Measurements from ENCODE around the gene SREBF1. TPM values are rescaled to one million over a fixed set of nuclear protein-coding genes. Genes with fewer than 3 reads are reported as not detected.

The SREBF1 gene
- total RNA-seq, 1 donor from 2014 or later: 84.0 TPM

DNA sequence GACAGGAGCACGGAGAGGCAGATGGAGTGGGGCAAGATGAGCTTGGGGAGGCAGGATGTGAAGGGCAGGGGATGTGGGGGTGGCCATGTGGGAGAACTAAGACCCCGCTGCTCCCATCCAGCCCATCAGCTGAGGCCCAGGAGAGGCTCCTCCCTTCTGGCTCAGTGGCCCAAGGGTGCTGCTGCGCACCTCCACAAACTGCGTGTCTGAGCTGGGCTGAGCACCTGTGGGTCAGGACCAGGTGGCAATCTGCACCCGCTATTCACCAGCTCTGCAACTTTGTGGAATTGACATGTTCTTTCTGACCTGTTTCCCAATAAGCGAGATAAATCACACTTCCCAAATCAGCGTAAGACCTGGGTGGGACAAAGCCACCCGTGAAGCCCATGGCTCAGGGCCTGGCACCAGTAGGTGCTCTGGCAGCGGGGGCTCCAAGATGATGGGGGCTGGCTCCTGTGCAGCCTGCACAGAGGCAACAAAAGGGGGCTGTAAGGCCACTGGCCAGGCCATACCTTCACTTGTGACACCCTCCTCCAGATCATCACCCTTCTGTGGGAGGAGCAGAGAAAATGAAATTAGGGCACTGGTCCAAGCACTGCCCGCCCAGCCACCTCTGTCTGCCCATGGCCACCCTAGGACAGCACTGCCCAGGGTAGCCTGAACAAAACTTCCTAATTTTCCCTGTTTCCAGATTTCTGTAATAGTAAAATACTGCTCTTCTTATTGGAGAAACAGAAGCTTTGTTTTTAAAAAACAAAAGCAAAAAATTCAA lies 11.7 kb upstream of the SREBF1 start:
- H3K4me1 ChIP-seq: peaks cover 31% of the 10 kb centered on the region
- no peak overlapping the region for H3K4me3 ChIP-seq
- no peaks in the 10 kb centered on the region for H3K27me3 ChIP-seq
- intact Hi-C loops (cut with DNase I): no loop called here
- H3K36me3 ChIP-seq: peaks cover 0 to 8% of the 10 kb centered on the region in 2 donors
- H3K9me3 ChIP-seq: no peaks in the 10 kb centered on the region
- TF ChIP-seq, protein P1, sequence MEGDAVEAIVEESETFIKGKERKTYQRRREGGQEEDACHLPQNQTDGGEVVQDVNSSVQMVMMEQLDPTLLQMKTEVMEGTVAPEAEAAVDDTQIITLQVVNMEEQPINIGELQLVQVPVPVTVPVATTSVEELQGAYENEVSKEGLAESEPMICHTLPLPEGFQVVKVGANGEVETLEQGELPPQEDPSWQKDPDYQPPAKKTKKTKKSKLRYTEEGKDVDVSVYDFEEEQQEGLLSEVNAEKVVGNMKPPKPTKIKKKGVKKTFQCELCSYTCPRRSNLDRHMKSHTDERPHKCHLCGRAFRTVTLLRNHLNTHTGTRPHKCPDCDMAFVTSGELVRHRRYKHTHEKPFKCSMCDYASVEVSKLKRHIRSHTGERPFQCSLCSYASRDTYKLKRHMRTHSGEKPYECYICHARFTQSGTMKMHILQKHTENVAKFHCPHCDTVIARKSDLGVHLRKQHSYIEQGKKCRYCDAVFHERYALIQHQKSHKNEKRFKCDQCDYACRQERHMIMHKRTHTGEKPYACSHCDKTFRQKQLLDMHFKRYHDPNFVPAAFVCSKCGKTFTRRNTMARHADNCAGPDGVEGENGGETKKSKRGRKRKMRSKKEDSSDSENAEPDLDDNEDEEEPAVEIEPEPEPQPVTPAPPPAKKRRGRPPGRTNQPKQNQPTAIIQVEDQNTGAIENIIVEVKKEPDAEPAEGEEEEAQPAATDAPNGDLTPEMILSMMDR (IDR thresholded peaks at IDR 0.05): no peak
- TF ChIP-seq POLR2AphosphoS5 (IDR thresholded peaks at IDR 0.05; ENCODE audit: insufficient read depth in 1 of 2, low read depth in 1 of 2) (no peak), POLR2A (IDR thresholded peaks at IDR 0.05) (no peak)
- no peak for DNase-seq (ENCODE audit: extremely low spot score in 2 of 2)
- peak overlapping the region; percentile 85 for H3K27ac ChIP-seq

DNA sequence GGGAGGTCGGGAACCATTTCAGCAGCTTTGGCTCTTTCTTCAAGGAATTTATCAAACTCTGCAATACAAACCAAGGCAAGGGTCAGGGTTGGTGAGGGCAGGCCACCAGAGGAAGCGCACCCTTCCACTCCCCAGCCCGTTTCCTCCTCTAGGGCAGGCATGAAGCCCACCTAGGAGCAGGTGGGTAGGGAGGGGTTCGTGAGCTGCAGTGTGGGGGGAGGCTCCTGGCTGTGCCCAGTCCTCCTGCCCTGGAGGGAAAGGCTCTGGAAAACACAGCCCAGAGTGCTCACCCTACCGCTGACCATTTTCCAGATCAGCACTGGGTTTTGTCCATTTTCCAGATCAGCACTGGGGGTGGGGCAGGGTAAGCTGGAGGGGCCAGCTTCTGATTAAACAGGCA lies 10.9 kb upstream of the SREBF1 start:
- peaks cover 32% of the 10 kb centered on the region for H3K4me1 ChIP-seq
- DNase-seq (ENCODE audit: extremely low spot score in 2 of 2): no peak
- H3K27ac ChIP-seq: peak overlapping the region; percentile 85
- H3K4me3 ChIP-seq: no peak overlapping the region
- H3K36me3 ChIP-seq: peaks cover 0 to 8% of the 10 kb centered on the region in 2 donors
- H3K9me3 ChIP-seq: no peaks in the 10 kb centered on the region
- TF ChIP-seq POLR2A (IDR thresholded peaks at IDR 0.05): no peak
- TF ChIP-seq, protein P1 (IDR thresholded peaks at IDR 0.05): no peak
- TF ChIP-seq POLR2AphosphoS5 (IDR thresholded peaks at IDR 0.05; ENCODE audit: insufficient read depth in 1 of 2, low read depth in 1 of 2): no peak
- H3K27me3 ChIP-seq: no peaks in the 10 kb centered on the region
- intact Hi-C loops (cut with DNase I): no loop called here

DNA sequence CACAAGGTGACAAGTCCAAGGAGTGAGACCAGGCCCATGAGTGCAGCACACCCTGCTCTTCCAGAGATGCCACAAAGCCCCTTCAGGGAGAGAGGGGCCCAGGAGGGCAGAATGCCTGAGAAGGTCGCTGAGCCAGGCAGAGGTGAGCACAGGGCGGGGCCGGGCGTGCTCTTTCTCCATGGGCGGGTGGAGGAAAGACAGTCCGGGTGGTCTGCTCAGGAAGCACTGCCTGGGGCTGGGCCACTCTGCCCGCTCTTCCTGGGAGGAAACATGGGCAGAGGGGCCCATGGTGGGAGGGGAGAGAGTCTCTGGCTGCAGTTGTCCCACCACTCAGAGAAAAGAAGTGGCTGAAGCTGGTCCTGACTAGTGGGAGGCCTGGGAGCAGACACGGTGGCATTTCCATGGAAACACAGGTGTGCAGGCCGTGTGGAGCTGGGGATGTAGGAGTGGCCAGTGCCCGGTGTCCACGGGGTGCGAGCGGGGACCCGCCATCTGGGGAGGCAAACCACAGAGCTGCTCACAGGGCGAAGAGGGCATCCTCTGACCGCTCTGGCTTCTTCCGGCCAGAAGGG lies 10.4 kb upstream of the SREBF1 start:
- no peak overlapping the region for H3K4me3 ChIP-seq
- DNase-seq (ENCODE audit: extremely low spot score in 2 of 2): no peak
- H3K27me3 ChIP-seq: no peaks in the 10 kb centered on the region
- H3K9me3 ChIP-seq: no peaks in the 10 kb centered on the region
- no peak for TF ChIP-seq POLR2A (IDR thresholded peaks at IDR 0.05)
- TF ChIP-seq, protein P1 (IDR thresholded peaks at IDR 0.05): no peak
- TF ChIP-seq POLR2AphosphoS5 (IDR thresholded peaks at IDR 0.05; ENCODE audit: insufficient read depth in 1 of 2, low read depth in 1 of 2): no peak
- intact Hi-C loops (cut with DNase I): no loop called here
- H3K36me3 ChIP-seq: peaks cover 0 to 8% of the 10 kb centered on the region in 2 donors
- peak overlapping the region; percentile 85 for H3K27ac ChIP-seq
- peaks cover 37% of the 10 kb centered on the region for H3K4me1 ChIP-seq

DNA sequence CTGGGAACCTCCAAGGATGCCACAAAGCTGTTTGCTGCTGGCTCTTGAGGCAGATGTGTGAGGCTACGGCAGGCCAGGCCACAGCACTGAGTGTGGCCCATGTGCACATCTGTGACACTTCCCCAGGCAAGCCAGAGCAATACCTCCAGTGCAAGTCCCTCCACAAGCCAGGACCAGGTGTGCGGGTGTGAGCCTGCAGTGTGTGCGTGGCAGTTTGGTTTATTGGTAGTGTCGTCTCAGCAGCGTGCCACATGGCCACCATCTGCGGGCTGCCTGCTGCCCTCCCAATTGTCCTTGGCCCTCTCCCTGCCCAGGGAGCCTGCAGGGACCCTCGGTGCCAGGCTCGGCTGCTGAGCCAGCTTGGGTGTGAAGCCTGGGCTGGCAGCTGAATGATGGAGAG lies 9.9 kb upstream of the SREBF1 start:
- Histone ChIP-seq H3K27me3 (no peaks in the 10 kb centered on the region), H3K9me3 (no peaks in the 10 kb centered on the region), H3K4me3 (no peak overlapping the region), H3K27ac (no peak overlapping the region), H3K4me1 (peaks cover 42% of the 10 kb centered on the region), H3K36me3 (peaks cover 0 to 8% of the 10 kb centered on the region in 2 donors)
- no peak for TF ChIP-seq POLR2AphosphoS5 (IDR thresholded peaks at IDR 0.05; ENCODE audit: insufficient read depth in 1 of 2, low read depth in 1 of 2)
- no peak for TF ChIP-seq POLR2A (IDR thresholded peaks at IDR 0.05)
- TF ChIP-seq, protein P1 (IDR thresholded peaks at IDR 0.05): no peak
- no peak for DNase-seq (ENCODE audit: extremely low spot score in 2 of 2)
- intact Hi-C loops (cut with DNase I): no loop called here

DNA sequence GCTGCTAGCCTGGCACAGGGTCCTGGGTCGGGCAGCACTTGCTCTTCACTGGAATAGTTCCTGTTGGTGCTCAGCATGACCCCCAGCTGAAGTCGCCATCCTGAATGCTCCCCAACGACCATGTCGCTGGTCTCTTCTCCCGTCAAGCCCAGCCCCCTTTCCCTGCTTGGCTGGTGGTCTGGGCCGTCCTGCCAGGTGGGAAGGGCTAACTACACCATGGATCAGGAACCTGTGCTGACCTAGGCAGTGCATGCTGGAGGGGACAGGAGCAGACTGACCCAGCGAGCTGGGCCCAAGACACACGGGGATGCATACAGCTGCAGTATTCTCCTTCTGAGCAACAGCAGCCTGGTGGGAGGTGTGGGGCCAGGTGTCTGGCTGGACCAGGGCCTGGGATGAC lies 9.2 kb upstream of the SREBF1 start:
- H3K27me3 ChIP-seq: no peaks in the 10 kb centered on the region
- no peak overlapping the region for H3K4me3 ChIP-seq
- peaks cover 0 to 8% of the 10 kb centered on the region in 2 donors for H3K36me3 ChIP-seq
- no peaks in the 10 kb centered on the region for H3K9me3 ChIP-seq
- no peak for DNase-seq (ENCODE audit: extremely low spot score in 2 of 2)
- intact Hi-C loops (cut with DNase I): no loop called here
- H3K27ac ChIP-seq: no peak overlapping the region
- peaks cover 48% of the 10 kb centered on the region for H3K4me1 ChIP-seq
- no peak for TF ChIP-seq POLR2AphosphoS5 (IDR thresholded peaks at IDR 0.05; ENCODE audit: insufficient read depth in 1 of 2, low read depth in 1 of 2)
- no peak for TF ChIP-seq POLR2A (IDR thresholded peaks at IDR 0.05)
- TF ChIP-seq, protein P1 (IDR thresholded peaks at IDR 0.05): no peak
